Kidney epithelial cell (primary cell): ENCODE results near the gene PIBF1. TPM values are rescaled to one million over a fixed set of nuclear protein-coding genes. Genes with fewer than 3 reads are reported as not detected.

Experiments
- DNase-seq: peaks from one replicate; pipeline ENCODE4 v3.0.0-alpha.2; 2010; ENCODE audit warnings: low read depth
- H3K27me3 ChIP-seq: 2 replicates; pipeline ENCODE4 v1.6.0; 2011; ENCODE audit warnings: low read length; ENCODE audit not compliant: control insufficient read depth, insufficient read depth
- H3K36me3 ChIP-seq: 2 replicates; pipeline ENCODE4 v1.5.1; 2011; ENCODE audit warnings: low read length; ENCODE audit not compliant: control insufficient read depth, insufficient read depth
- H3K4me3 ChIP-seq: 2 replicates; pipeline ENCODE4 v1.5.1; 2011; ENCODE audit warnings: low read depth, mild to moderate bottlenecking, control low read depth, low read length
- CTCF ChIP-seq: IDR thresholded peaks from 2 replicates; pipeline ENCODE4 v1.5.1; 2011; ENCODE audit warnings: mild to moderate bottlenecking, moderate library complexity, low read length, control low read depth, inconsistent platforms; ENCODE audit not compliant: insufficient read depth, poor library complexity, severe bottlenecking
- total RNA-seq: library from RNA; depleted of rRNA; stranded (reverse); fragments of >200 nt; gene quantifications from 2 replicates; pipeline ENCODE4 v1.2.3, GENCODE V29; 2015

Gene PIBF1
- total RNA-seq, 1 donor from 2014 or later, result 17.0 TPM

DNA sequence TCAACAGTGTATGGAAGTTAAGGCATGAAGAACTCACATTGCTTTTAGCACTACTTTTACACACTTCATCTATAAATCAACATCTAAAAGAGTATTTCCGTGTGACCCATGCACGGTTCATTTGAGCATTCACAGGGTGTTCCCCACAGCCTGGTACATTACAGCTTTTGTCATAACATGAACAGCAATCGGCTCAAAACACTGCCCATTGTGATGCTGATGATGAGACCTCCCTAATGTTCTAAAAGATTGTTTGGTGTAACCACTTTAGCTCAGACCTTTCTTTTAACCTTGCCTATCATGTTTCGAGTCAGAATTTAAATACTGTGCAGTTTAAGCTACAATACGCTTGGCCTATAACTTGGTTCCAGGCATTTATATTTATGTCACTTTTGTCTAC, 272.8 kb downstream of the PIBF1 start:
- no peak for DNase-seq
- no peaks in the 10 kb centered on the region for H3K36me3 ChIP-seq
- H3K27me3 ChIP-seq, result no peaks in the 10 kb centered on the region
- no peak for TF ChIP-seq CTCF
- no peak overlapping the region for H3K4me3 ChIP-seq

GRCh38 chr13:73055813-73056564, 274.1 kb downstream of the PIBF1 start:
- no peaks in the 10 kb centered on the region for H3K36me3 ChIP-seq
- DNase-seq, result peak; percentile 85
- no peak overlapping the region for H3K4me3 ChIP-seq
- TF ChIP-seq CTCF, result no peak
- H3K27me3 ChIP-seq, result no peaks in the 10 kb centered on the region

DNA sequence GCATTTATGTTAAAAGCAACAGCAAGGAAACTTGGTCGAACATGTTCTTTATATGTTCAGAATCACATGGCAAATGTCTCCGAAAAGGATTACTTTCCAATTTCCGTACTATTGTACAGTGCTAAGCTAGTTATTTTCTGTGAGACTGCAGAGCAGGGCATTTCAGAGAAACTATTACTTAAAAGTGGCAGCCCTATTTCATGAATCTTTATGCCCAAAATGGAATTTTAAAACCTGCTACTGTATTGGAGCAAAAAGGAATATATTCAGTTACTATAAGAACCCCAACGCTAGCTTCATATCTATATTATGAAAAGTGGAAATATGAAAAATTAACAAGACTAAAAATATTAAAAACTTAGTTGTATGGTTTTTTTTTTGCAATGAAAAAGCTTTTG, 274.6 kb downstream of the PIBF1 start:
- DNase-seq, result no peak
- no peak overlapping the region for H3K4me3 ChIP-seq
- H3K27me3 ChIP-seq, result no peaks in the 10 kb centered on the region
- TF ChIP-seq CTCF, result no peak
- H3K36me3 ChIP-seq, result no peaks in the 10 kb centered on the region

GRCh38 chr13:73057284-73058063, 275.5 kb downstream of the PIBF1 start:
- no peak for TF ChIP-seq CTCF
- no peak for DNase-seq
- H3K36me3 ChIP-seq, result no peaks in the 10 kb centered on the region
- H3K4me3 ChIP-seq, result no peak overlapping the region
- H3K27me3 ChIP-seq, result no peaks in the 10 kb centered on the region

DNA sequence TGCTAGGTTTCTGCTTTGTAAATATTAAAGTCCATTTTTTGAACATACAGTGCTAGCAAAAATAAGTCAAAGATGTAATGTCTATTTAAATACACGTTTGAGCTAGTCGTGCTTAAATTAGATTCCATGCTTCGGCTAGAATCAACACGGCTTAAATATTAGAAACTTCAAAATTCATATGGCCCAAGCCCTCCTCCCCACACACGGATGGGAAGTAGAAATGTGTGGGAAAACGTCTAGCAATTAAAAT, 276.1 kb downstream of the PIBF1 start:
- Histone ChIP-seq H3K27me3 (no peaks in the 10 kb centered on the region), H3K36me3 (no peaks in the 10 kb centered on the region), H3K4me3 (peak overlapping the region; percentile 48)
- DNase-seq, result no peak
- TF ChIP-seq CTCF, result no peak

GRCh38 chr13:73058432-73058735, 276.5 kb downstream of the PIBF1 start:
- no peak for DNase-seq
- no peak for TF ChIP-seq CTCF
- Histone ChIP-seq H3K4me3 (peak overlapping the region; percentile 48), H3K36me3 (no peaks in the 10 kb centered on the region), H3K27me3 (no peaks in the 10 kb centered on the region)
